ENCODE results near the gene TMF1. TPM values are rescaled to one million over a fixed set of nuclear protein-coding genes. Genes with fewer than 3 reads are reported as not detected.

Gene TMF1
- total RNA-seq = 10 to 100 TPM; 23.3 to 25.2 TPM

- H3K9me3 Mint-ChIP-seq = no peaks in the 10 kb centered on the region
- peaks cover 41% of the 10 kb centered on the region for H3K4me1 Mint-ChIP-seq (ENCODE audit: low read depth)
These were observed at the start of gene TMF1 for GRCh38 chr3:69051756-69052471. TSS of gene TMF1 (minus strand) at chr3:69052333. CDS start at chr3:69052086, 247 bp downstream.

GRCh38 chr3:69099576-69099975, 47.4 kb upstream of the TMF1 start:
- Mint-ChIP-seq H3K27ac (no peak overlapping the region), H3K4me3 (no peak overlapping the region), H3K9me3 (no peaks in the 10 kb centered on the region), H3K36me3 (ENCODE audit: low read depth) (peaks cover 48% of the 10 kb centered on the region), H3K27me3 (ENCODE audit: low read depth) (no peaks in the 10 kb centered on the region), H3K4me1 (ENCODE audit: low read depth) (peaks cover 67% of the 10 kb centered on the region)
- intact Hi-C loops (cut with micrococcal nuclease) = no loop called here
- DNase-seq = no peak
- CTCF ChIA-PET = interaction anchor here (0.7 to 1.7 kb wide), 3 partner anchors 16 to 46 kb away, joined by 3 to 5 read pairs (median 3); no protein-coding TSS in a partner anchor

More at GRCh38 chr3:69051756-69052471, at the start of gene TMF1:
- Mint-ChIP-seq H3K27ac (peak within 1 kb of the TSS; percentile 94), H3K36me3 (ENCODE audit: low read depth) (peaks cover 30% of the 10 kb centered on the region), H3K27me3 (ENCODE audit: low read depth) (no peaks in the 10 kb centered on the region), H3K4me3 (peak within 1 kb of the TSS; percentile 97)
- intact Hi-C loops (cut with micrococcal nuclease) = loop anchor here (1.0 to 2.0 kb wide), 5 partner anchors 13 to 39 kb away; partner anchors contain the start of genes ARL6IP5, EOGT and UBA3
- DNase-seq = peak; percentile 98
- CTCF ChIA-PET = interaction anchor here (0.6 to 1.3 kb wide), 3 partner anchors 12 to 39 kb away, joined by 3 to 4 read pairs (median 3); partner anchors contain the start of gene ARL6IP5

GRCh38 chr3:69097407-69098086, 45.4 kb upstream of the TMF1 start:
- intact Hi-C loops (cut with micrococcal nuclease) = no loop called here
- no peaks in the 10 kb centered on the region for H3K27me3 Mint-ChIP-seq (ENCODE audit: low read depth)
- no peaks in the 10 kb centered on the region for H3K9me3 Mint-ChIP-seq
- H3K36me3 Mint-ChIP-seq (ENCODE audit: low read depth) = peaks cover 42% of the 10 kb centered on the region
- no peak overlapping the region for H3K4me3 Mint-ChIP-seq
- no peak for DNase-seq
- CTCF ChIA-PET = interaction anchor here (0.7 to 1.7 kb wide), 5 partner anchors 10 to 92 kb away, joined by 3 to 5 read pairs (median 3); no protein-coding TSS in a partner anchor
- peaks cover 70% of the 10 kb centered on the region for H3K4me1 Mint-ChIP-seq (ENCODE audit: low read depth)
- peak overlapping the region; percentile 74 for H3K27ac Mint-ChIP-seq

GRCh38 chr3:69096299-69096698, 44.2 kb upstream of the TMF1 start:
- Mint-ChIP-seq H3K27ac (peak overlapping the region; percentile 81), H3K4me3 (no peak overlapping the region), H3K9me3 (no peaks in the 10 kb centered on the region), H3K27me3 (ENCODE audit: low read depth) (no peaks in the 10 kb centered on the region), H3K4me1 (ENCODE audit: low read depth) (peaks cover 74% of the 10 kb centered on the region), H3K36me3 (ENCODE audit: low read depth) (peaks cover 36% of the 10 kb centered on the region)
- CTCF ChIA-PET = no interaction called here
- DNase-seq = no peak
- intact Hi-C loops (cut with micrococcal nuclease) = no loop called here

- no peaks in the 10 kb centered on the region for H3K27me3 Mint-ChIP-seq (ENCODE audit: low read depth)
- H3K27ac Mint-ChIP-seq = peak overlapping the region; percentile 81
- peak; percentile 57 for DNase-seq
- intact Hi-C loops (cut with micrococcal nuclease) = loop anchor here (2.0 kb wide), 1 partner anchor 15 kb away; the partner anchor contains the start of gene UBA3
- CTCF ChIA-PET = interaction anchor here (1.1 kb wide), 1 partner anchor 10 kb away, joined by 3 read pairs; no protein-coding TSS in a partner anchor
- H3K4me1 Mint-ChIP-seq (ENCODE audit: low read depth) = peaks cover 76% of the 10 kb centered on the region
- H3K9me3 Mint-ChIP-seq = no peaks in the 10 kb centered on the region
- H3K4me3 Mint-ChIP-seq = peak overlapping the region; percentile 46
- peaks cover 35% of the 10 kb centered on the region for H3K36me3 Mint-ChIP-seq (ENCODE audit: low read depth)
These were observed 43.5 kb upstream of the TMF1 start for GRCh38 chr3:69095636-69096035.

GRCh38 chr3:69094467-69095205, 42.5 kb upstream of the TMF1 start:
- CTCF ChIA-PET = interaction anchor here (0.6 to 4.1 kb wide), 7 partner anchors 9 to 317 kb away, joined by 3 to 22 read pairs (median 3); partner anchors contain the start of genes ARL6IP5 and UBA3
- no peak for DNase-seq
- Mint-ChIP-seq H3K27ac (peak overlapping the region; percentile 96), H3K4me3 (peak overlapping the region; percentile 53), H3K9me3 (no peaks in the 10 kb centered on the region), H3K4me1 (ENCODE audit: low read depth) (peaks cover 81% of the 10 kb centered on the region), H3K36me3 (ENCODE audit: low read depth) (peaks cover 31% of the 10 kb centered on the region), H3K27me3 (ENCODE audit: low read depth) (no peaks in the 10 kb centered on the region)
- intact Hi-C loops (cut with micrococcal nuclease) = loop anchor here (2.0 kb wide), 1 partner anchor 14 kb away; the partner anchor contains the start of gene UBA3

- Mint-ChIP-seq H3K4me1 (ENCODE audit: low read depth) (peaks cover 85% of the 10 kb centered on the region), H3K36me3 (ENCODE audit: low read depth) (peaks cover 32% of the 10 kb centered on the region), H3K4me3 (peak overlapping the region; percentile 67), H3K27ac (peak overlapping the region; percentile 96), H3K27me3 (ENCODE audit: low read depth) (no peaks in the 10 kb centered on the region), H3K9me3 (no peaks in the 10 kb centered on the region)
- intact Hi-C loops (cut with micrococcal nuclease) = loop anchor here (1.0 kb wide), 1 partner anchor 8 kb away; the partner anchor contains the start of gene ARL6IP5
- DNase-seq = peak; percentile 51
- CTCF ChIA-PET = interaction anchor here (0.7 to 4.1 kb wide), 2 partner anchors 11 to 261 kb away, joined by 3 to 22 read pairs; partner anchors contain the start of gene UBA3
These were observed 39.9 kb upstream of the TMF1 start for GRCh38 chr3:69092030-69092516.

GRCh38 chr3:69091389-69092029, 39.4 kb upstream of the TMF1 start:
- Mint-ChIP-seq H3K4me1 (ENCODE audit: low read depth) (peaks cover 79% of the 10 kb centered on the region), H3K4me3 (peak overlapping the region; percentile 67), H3K36me3 (ENCODE audit: low read depth) (peaks cover 34% of the 10 kb centered on the region), H3K27ac (peak overlapping the region; percentile 96), H3K27me3 (ENCODE audit: low read depth) (no peaks in the 10 kb centered on the region), H3K9me3 (no peaks in the 10 kb centered on the region)
- CTCF ChIA-PET = interaction anchor here (0.6 to 4.1 kb wide), 5 partner anchors 10 to 1449 kb away, joined by 3 to 22 read pairs (median 3); partner anchors contain the start of genes EOGT and UBA3
- intact Hi-C loops (cut with micrococcal nuclease) = loop anchor here (1.0 kb wide), 1 partner anchor 7 kb away; the partner anchor contains the start of gene ARL6IP5
- no peak for DNase-seq

GRCh38 chr3:69090021-69090420, 37.9 kb upstream of the TMF1 start:
- Mint-ChIP-seq H3K36me3 (ENCODE audit: low read depth) (peaks cover 27% of the 10 kb centered on the region), H3K4me3 (peak overlapping the region; percentile 0), H3K27ac (peak overlapping the region; percentile 88), H3K27me3 (ENCODE audit: low read depth) (no peaks in the 10 kb centered on the region), H3K9me3 (no peaks in the 10 kb centered on the region), H3K4me1 (ENCODE audit: low read depth) (peaks cover 67% of the 10 kb centered on the region)
- no peak for DNase-seq
- intact Hi-C loops (cut with micrococcal nuclease) = no loop called here
- CTCF ChIA-PET = interaction anchor here (0.6 to 0.7 kb wide), 2 partner anchors 29 to 188 kb away, joined by 3 read pairs; no protein-coding TSS in a partner anchor

GRCh38 chr3:69088063-69088462, 35.9 kb upstream of the TMF1 start:
- Mint-ChIP-seq H3K36me3 (ENCODE audit: low read depth) (peaks cover 20% of the 10 kb centered on the region), H3K4me1 (ENCODE audit: low read depth) (peaks cover 65% of the 10 kb centered on the region), H3K9me3 (no peaks in the 10 kb centered on the region), H3K27me3 (ENCODE audit: low read depth) (no peaks in the 10 kb centered on the region), H3K27ac (peak overlapping the region; percentile 88), H3K4me3 (peak overlapping the region; percentile 71)
- CTCF ChIA-PET = interaction anchor here (0.6 to 0.9 kb wide), 2 partner anchors 70 to 74 kb away, joined by 3 read pairs; no protein-coding TSS in a partner anchor
- DNase-seq = no peak
- intact Hi-C loops (cut with micrococcal nuclease) = loop anchor here (10.0 kb wide), 1 partner anchor 1003 kb away; no protein-coding TSS in a partner anchor
